GM21381 (cell line): ENCODE data around the gene MCEMP1.
"Not testable (repeated sequence)": the region's sequence is repeated elsewhere in the genome, so short reads cannot be mapped to it uniquely, and the experiment has no call there.

Source experiments
- ATAC-seq: cut with Tn5 transposase; IDR thresholded peaks from one replicate; pipeline ENCODE4 v1.9.1; 2021; ENCODE audit warnings: mild to moderate bottlenecking, moderate library complexity; ENCODE audit not compliant: unreplicated experiment

The MCEMP1 gene

DNA sequence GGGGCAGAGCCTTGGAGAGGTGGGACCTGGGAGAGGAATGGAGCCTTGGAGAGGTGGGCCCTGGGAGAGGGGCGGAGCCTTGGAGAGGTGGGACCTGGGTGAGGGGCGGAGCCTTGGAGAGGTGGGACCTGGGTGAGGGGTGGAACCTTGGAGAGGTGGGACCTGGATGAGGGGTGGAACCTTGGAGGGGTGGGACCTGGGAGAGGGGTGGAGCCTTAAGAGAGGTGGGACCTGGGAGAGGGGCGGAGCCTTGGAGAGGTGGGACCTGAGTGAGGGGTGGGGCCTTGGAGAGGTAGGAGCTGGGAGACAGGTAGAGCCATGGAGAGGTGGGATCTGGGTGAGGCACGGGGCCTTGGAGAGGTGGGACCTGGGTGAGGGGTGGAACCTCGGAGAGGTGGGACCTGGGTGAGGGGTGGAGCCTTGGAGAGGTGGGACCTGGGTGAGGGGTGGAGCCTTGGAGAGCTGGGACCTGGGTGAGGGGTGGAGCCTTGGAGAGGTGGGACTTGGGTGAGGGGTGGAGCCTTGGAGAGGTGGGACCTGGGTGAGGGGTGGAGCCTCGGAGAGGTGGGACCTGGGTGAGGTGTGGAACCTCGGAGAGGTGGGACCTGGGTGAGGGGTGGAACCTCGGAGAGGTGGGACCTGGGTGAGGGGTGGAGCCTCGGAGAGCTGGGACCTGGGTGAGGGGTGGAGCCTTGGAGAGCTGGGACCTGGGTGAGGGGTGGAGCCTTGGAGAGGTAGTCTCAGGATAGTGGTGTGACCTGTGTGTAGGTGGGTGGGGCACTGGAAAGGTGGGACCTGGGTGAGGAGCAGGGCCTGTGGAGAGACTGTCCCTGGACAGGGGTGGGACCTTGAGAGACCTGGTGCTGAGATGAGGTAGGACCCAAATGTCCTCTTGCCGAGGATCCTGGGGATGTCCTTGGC is 33.0 kb upstream of the MCEMP1 start:
- ATAC-seq: not testable (repeated sequence)

GRCh38 chr19:7644550-7644877 is 32.4 kb upstream of the MCEMP1 start:
- no peak for ATAC-seq

GRCh38 chr19:7645163-7645562 is 31.7 kb upstream of the MCEMP1 start:
- no peak for ATAC-seq

GRCh38 chr19:7645656-7646425 is 31.0 kb upstream of the MCEMP1 start:
- ATAC-seq: no peak

GRCh38 chr19:7646426-7646700 is 30.5 kb upstream of the MCEMP1 start:
- no peak for ATAC-seq

DNA sequence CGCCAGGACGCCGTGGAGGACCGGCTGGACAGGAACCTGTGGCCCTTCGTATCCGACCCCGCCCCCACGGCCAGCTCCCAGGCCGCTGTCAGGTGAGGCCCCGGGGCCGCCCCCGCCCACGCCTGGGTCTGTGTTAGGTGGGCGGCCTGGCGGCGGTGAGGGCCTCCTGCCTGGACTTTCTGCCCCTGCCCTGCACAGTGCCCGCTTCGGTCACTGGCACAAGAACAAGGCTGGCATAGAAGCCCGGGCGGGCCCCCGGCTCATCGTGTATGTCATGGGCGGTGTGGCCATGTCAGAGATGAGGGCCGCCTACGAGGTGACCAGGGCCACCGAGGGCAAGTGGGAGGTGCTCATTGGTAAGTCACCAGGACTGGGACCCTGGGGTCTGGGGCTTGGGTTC is 29.7 kb upstream of the MCEMP1 start:
- ATAC-seq: no peak

- ATAC-seq: no peak
Measured at GRCh38 chr19:7648265-7649014, 28.4 kb upstream of the MCEMP1 start.

- ATAC-seq: no peak
Measured at GRCh38 chr19:7650148-7650547, 26.7 kb upstream of the MCEMP1 start.

GRCh38 chr19:7652061-7652641 is 24.7 kb upstream of the MCEMP1 start:
- no peak for ATAC-seq

GRCh38 chr19:7654401-7654800 is 22.5 kb upstream of the MCEMP1 start:
- no peak for ATAC-seq

DNA sequence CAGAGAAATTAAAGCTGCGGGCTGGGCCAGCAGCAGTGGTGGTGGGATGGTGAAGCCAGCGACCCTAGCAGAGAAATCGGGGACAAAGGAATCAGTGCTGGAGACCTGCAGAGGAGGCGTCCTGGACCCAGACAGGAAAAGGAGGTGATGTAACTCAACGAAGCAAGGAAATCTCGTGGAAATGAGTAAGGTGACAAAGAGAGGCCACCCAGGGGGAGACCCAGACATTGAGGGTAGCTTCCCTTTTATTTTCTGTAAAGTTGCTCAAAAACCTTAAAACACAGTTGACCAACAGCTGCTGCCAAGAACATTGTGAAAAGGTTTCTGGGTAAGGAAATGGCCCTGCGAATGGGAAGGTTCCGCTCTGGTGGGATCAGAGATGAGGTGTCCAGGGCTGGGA is 21.3 kb upstream of the MCEMP1 start:
- ATAC-seq: no peak

DNA sequence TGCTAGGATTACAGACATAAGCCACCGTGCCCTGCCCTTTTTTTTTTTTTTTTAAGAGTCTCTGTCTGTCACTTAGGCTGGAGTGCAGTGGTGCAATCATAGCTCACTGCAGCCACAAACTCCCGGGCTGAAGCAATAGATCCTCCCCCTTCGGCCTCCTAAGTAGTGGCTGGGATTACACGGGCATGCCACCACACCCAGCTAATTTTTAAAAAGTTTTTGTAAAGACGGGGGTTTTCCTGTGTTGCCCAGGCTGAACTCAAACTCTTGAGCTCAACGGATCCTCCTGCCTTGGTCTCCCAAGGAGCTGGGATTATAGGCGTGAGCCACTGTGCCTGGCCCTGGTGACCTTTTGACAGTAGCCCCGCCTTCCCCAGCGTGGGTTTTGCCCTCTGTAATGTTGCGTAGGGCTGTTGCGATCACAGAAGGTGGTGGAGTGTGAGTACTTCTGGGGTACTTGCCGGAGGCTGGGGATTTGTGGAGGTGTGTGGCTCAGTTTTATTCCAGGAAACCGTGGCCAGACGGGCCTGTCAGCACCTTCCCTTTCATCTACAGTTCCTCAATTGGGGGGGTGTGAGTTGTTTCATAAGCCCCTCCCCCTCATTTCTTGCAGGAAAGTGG is 19.6 kb upstream of the MCEMP1 start:
- ATAC-seq: no peak

DNA sequence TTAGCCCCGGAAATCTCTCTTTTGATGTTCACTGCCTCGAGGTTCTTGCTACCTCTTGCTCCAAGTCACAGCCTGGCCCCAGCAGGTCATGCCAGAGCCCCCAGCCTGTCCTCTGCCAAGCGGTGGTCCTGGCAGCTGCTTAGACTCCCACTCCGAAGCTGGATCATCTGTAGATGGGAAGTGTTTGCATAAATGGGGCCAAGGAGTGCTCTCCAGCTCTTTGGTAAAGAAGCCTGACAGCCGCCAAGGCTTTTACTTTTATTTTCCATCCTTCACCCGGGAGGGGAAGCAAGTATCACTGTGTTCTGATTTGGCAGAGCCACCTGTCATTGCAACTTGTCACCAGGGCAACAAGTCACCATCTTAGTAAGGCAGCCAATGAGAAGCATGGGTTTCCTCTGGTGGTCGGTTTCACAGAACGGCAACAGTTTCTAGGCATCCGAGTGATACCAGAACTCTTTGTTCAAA is 18.6 kb upstream of the MCEMP1 start:
- ATAC-seq: no peak

DNA sequence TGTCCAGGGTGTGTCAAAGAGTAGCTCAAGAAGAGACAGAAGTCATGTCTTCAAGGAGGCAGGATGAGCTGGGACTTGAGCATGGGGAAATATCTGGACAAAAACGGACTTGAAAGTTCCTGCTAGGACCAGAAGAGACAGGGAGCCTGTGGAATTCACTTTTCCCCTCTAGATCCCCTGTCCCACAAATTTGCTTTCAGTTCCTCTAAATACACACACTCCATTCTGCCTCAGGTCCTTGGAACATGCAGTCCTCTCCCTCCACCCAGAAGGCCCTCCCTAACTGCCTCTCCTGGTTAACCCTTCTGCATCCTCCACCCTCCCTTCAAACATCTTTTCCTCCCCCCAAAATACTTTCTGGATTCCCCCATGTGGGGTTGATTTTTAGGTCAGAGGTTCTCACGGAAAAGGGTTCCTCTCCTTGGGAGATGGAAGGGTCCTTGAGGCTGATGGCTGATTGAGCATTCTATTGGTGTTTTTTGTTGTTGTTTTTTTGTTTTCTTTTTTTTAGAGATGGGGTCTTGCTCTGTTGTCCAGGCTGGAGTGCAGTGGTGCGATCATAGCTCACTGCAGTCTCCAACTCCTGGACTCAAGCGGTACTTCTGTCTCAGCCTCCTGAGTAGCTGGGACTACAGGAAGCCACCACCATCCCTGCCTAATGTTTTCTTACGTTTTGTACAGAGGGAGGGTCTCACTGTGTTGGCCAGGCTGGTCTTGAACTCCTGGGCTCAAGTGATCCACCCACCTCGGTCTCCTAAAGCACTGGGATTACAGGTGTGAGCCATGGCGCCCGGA is 14.9 kb upstream of the MCEMP1 start:
- ATAC-seq: no peak

- no peak for ATAC-seq
Measured at GRCh38 chr19:7662657-7663056, 14.2 kb upstream of the MCEMP1 start.

DNA sequence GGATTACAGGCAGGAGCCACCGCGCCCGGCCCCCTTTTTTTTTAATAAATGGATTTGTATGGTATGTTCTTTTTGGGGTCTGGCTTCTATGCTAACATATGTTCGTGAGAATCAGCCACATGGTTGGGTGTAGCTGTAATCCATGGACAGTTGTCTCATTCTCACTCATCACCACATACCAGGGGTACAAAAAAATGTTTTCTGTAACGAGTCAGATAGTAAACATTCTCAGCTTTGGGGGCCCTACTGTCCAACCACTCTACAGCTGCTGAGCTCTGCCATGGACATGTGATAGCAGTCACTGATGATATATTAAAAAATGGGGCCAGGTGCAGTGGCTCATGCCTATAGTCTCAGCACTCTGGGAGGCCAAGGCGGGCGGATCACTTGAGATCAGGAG is 13.2 kb upstream of the MCEMP1 start:
- ATAC-seq: no peak

DNA sequence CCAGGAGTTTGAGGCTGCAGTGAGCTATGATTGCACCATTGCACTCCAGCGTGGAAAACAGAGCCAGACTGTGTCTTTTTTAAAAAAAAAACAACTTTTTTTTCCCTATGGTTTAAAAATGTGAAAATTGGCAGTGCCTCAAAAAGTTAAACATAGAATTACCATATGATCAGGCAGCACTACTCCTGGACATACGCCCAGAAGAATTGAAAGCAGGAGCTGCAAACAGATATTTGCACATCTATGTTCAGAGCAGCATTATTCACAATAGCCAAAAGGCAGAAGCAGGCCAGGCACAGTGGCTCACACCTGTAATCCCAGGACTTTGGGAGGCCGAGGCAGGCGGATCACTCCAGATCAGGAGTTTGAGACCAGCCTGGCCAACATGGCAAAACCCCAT is 11.8 kb upstream of the MCEMP1 start:
- no peak for ATAC-seq

- ATAC-seq: no peak
Measured at GRCh38 chr19:7668842-7669241, 8.0 kb upstream of the MCEMP1 start, which contains the start of gene RETN. TSS of gene RETN (plus strand) at chr19:7669049. CDS start at chr19:7669327, 278 bp downstream.

- no peak for ATAC-seq
Measured at GRCh38 chr19:7669641-7670040, 7.2 kb upstream of the MCEMP1 start.
